Erythroblast (primary cell): Measurements from ENCODE around the gene PGLYRP3.

Source experiments
- DNase-seq, 2 experiments: peaks; one replicate each; lab custom pipeline; 2025; lab: John Stamatoyannopoulos, UW
- GATA1 ChIP-seq: IDR thresholded peaks from 2 replicates; pipeline ENCODE4 v1.6.1; 2011; ENCODE audit warnings: low read depth, mild to moderate bottlenecking, control low read depth, low read length, moderate library complexity
- POLR2A ChIP-seq: IDR thresholded peaks from 2 replicates; pipeline ENCODE4 v1.6.1; 2011; ENCODE audit warnings: mild to moderate bottlenecking, low read length

PGLYRP3 gene

GRCh38 chr1:153248176-153248879 is 64.4 kb downstream of the PGLYRP3 start:
- DNase-seq, result no peak
- TF ChIP-seq POLR2A (no peak), GATA1 (no peak)
